Mesenchymal stem cell (in vitro differentiated cells and primary cell): ENCODE measurements around the gene APPBP2. TPM values are rescaled to one million over a fixed set of nuclear protein-coding genes. Genes with fewer than 3 reads are reported as not detected.
A peak's percentile ranks its signal among the peaks of the same experiment; 100 is the strongest.

Experiments used
- DNase-seq: peaks from one replicate; pipeline ENCODE4 v3.0.0-alpha.2; 2013
- H2AFZ ChIP-seq: one replicate; pipeline ENCODE4 v1.6.1; 2013; ENCODE audit warnings: low read depth, mild to moderate bottlenecking, control low read depth, inconsistent platforms, low read length, moderate library complexity
- H2AK5ac ChIP-seq: 2 replicates; pipeline ENCODE4 v1.6.1; 2013; ENCODE audit warnings: low read length, moderate library complexity, mild to moderate bottlenecking, inconsistent platforms; ENCODE audit not compliant: severe bottlenecking
- H2BK120ac ChIP-seq: one replicate; pipeline ENCODE4 v1.6.1; 2013; ENCODE audit warnings: low read depth, mild to moderate bottlenecking, inconsistent platforms, low read length, moderate library complexity
- H2BK12ac ChIP-seq, 2 experiments: one replicate each; pipeline ENCODE4 v1.6.1; 2013; ENCODE audit warnings: inconsistent platforms in 2 of 2, low read length in 2 of 2, mild to moderate bottlenecking in 2 of 2, moderate library complexity in 2 of 2, control low read depth in 1 of 2
- H2BK15ac ChIP-seq: one replicate; pipeline ENCODE4 v1.6.1; 2013; ENCODE audit warnings: mild to moderate bottlenecking, low read depth, inconsistent platforms; ENCODE audit not compliant: poor library complexity, severe bottlenecking
- H2BK5ac ChIP-seq: 2 replicates; pipeline ENCODE4 v1.6.1; 2013; ENCODE audit warnings: low read depth, mild to moderate bottlenecking, low read length, control low read depth, inconsistent platforms; ENCODE audit not compliant: poor library complexity, severe bottlenecking
- H3K14ac ChIP-seq, 2 experiments: one replicate each; pipeline ENCODE4 v1.6.1; 2013; ENCODE audit warnings: inconsistent platforms in 2 of 2, low read length in 2 of 2, control low read depth in 1 of 2, mild to moderate bottlenecking in 1 of 2, moderate library complexity in 1 of 2
- H3K18ac ChIP-seq, 2 experiments: one replicate each; pipeline ENCODE4 v1.6.1; 2013; ENCODE audit warnings: inconsistent platforms in 2 of 2, low read length in 2 of 2, control low read depth in 1 of 2, low read depth in 1 of 2, mild to moderate bottlenecking in 1 of 2
- H3K23ac ChIP-seq, 2 experiments: one replicate each; pipeline ENCODE4 v1.6.1; 2013; ENCODE audit warnings: inconsistent platforms in 2 of 2, low read length in 2 of 2, mild to moderate bottlenecking in 2 of 2, moderate library complexity in 2 of 2, control low read depth in 1 of 2
- H3K27ac ChIP-seq: 2 replicates; pipeline ENCODE4 v1.5.1; 2013; ENCODE audit warnings: mild to moderate bottlenecking, moderate library complexity, low read length, control low read depth, inconsistent platforms; ENCODE audit not compliant: poor library complexity, severe bottlenecking
- H3K27me3 ChIP-seq, 2 experiments: 2 replicates each; pipeline versions ENCODE4 v1.6.1 to v1.7.0; 2013; ENCODE audit warnings: low read length in 2 of 2, mild to moderate bottlenecking in 2 of 2, moderate library complexity in 2 of 2, control low read depth in 1 of 2, inconsistent platforms in 1 of 2; ENCODE audit not compliant: control insufficient read depth in 1 of 2, insufficient read depth in 1 of 2
- H3K36me3 ChIP-seq, 2 experiments: 2 replicates each; pipeline versions ENCODE4 v1.6.1 to v1.7.0; 2013; ENCODE audit warnings: low read length in 2 of 2, control low read depth in 1 of 2, inconsistent platforms in 1 of 2, low read depth in 1 of 2, mild to moderate bottlenecking in 1 of 2; ENCODE audit not compliant: insufficient read depth in 2 of 2, control insufficient read depth in 1 of 2
- H3K4ac ChIP-seq, 2 experiments: one replicate each; pipeline ENCODE4 v1.6.1; 2013; ENCODE audit warnings: inconsistent platforms in 2 of 2, low read length in 2 of 2, mild to moderate bottlenecking in 2 of 2, moderate library complexity in 2 of 2, control low read depth in 1 of 2, low read depth in 1 of 2
- H3K4me1 ChIP-seq: 2 replicates; pipeline ENCODE4 v1.6.1; 2013; ENCODE audit warnings: low read depth, low read length, control low read depth; ENCODE audit not compliant: control insufficient read depth, insufficient read depth
- H3K4me2 ChIP-seq: 2 replicates; pipeline ENCODE4 v1.6.1; 2013; ENCODE audit warnings: low read length, mild to moderate bottlenecking, inconsistent platforms; ENCODE audit not compliant: poor library complexity, severe bottlenecking
- H3K4me3 ChIP-seq, 2 experiments: 2 replicates each; pipeline versions ENCODE4 v1.5.1 to v1.7.0; 2013; ENCODE audit warnings: low read length in 2 of 2, mild to moderate bottlenecking in 2 of 2, control low read depth in 1 of 2, low read depth in 1 of 2; ENCODE audit not compliant: insufficient read depth in 1 of 2
- H3K79me1 ChIP-seq: replicated peaks from 2 replicates; pipeline ENCODE4 v1.6.1; 2013; ENCODE audit warnings: mild to moderate bottlenecking, control low read depth, low read length, inconsistent platforms; ENCODE audit not compliant: poor library complexity, severe bottlenecking
- H3K9ac ChIP-seq: 2 replicates; pipeline ENCODE4 v1.7.0; 2013; ENCODE audit warnings: mild to moderate bottlenecking, low read length, moderate library complexity
- H3K9me3 ChIP-seq: 2 replicates; pipeline ENCODE4 v1.7.0; 2013; ENCODE audit warnings: mild to moderate bottlenecking, low read length; ENCODE audit not compliant: control insufficient read depth
- H4K8ac ChIP-seq: one replicate; pipeline ENCODE4 v1.6.1; 2013; ENCODE audit warnings: inconsistent platforms, mild to moderate bottlenecking, low read length, moderate library complexity
- H4K91ac ChIP-seq: one replicate; pipeline ENCODE4 v1.6.1; 2013; ENCODE audit warnings: mild to moderate bottlenecking, low read length, inconsistent platforms
- whole genome bisulfite sequencing: methylation state at CpG from one replicate; pipeline ENCODE4 v1.1.7; 2013; ENCODE audit warnings: mixed read lengths; 5-methylcytosine and 5-hydroxymethylcytosine counted together
- small RNA-seq: library from polyadenylated mRNA; stranded (forward); fragments of <200 nt; extraction: miRNeasy Mini kit (QIAGEN cat#:217004); gene quantifications from one replicate; pipeline ENCODE3, GENCODE V24; 2013; ENCODE audit warnings: low read depth

APPBP2 gene

DNA sequence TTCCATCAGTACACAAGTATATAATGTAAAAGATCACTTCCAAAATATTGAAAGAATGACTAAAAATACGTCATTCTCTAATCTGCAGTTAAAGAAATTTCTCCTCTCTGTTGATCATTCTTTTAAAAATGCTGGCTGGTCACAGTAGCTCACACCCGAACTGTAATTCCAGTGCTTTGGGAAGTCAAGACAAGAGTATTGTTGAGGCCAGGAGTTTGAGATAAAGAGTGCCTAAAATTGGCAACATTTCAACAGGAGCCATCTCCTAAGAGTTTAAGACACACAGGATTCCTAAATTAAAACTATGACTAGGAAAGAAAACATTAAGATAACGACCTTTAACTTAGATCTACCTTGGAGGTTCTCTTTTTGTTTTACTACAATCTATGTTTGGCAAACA is 129.6 kb downstream of the APPBP2 start:
- H2BK15ac ChIP-seq, result no peak overlapping the region
- H3K9ac ChIP-seq, result no peak overlapping the region
- no peak overlapping the region for H4K8ac ChIP-seq
- no peak overlapping the region for H2AFZ ChIP-seq
- H2BK12ac ChIP-seq, result no peak overlapping the region
- no peak overlapping the region for H2BK5ac ChIP-seq
- peaks cover 1% of the 10 kb centered on the region for H3K4me1 ChIP-seq
- H2AK5ac ChIP-seq, result no peak overlapping the region
- H3K79me1 ChIP-seq, result peaks cover 4% of the 10 kb centered on the region
- no peak overlapping the region for H2BK120ac ChIP-seq
- H3K9me3 ChIP-seq, result no peaks in the 10 kb centered on the region
- no peak overlapping the region for H3K27ac ChIP-seq
- no peak for DNase-seq
- no peak overlapping the region for H4K91ac ChIP-seq
- WGBS, result 90% methylated on average over 2 of the region's 3 CpGs
- H3K18ac ChIP-seq, result no peak overlapping the region
- H3K23ac ChIP-seq, result no peak overlapping the region
- H3K36me3 ChIP-seq, result no peaks in the 10 kb centered on the region
- no peak overlapping the region for H3K14ac ChIP-seq
- no peak overlapping the region for H3K4ac ChIP-seq
- H3K27me3 ChIP-seq, result no peaks in the 10 kb centered on the region
- H3K4me3 ChIP-seq, result no peak overlapping the region
- no peak overlapping the region for H3K4me2 ChIP-seq

GRCh38 chr17:60395508-60396065 is 130.5 kb downstream of the APPBP2 start:
- no peak overlapping the region for H3K4me3 ChIP-seq
- WGBS, result no CpG with 5 or more reads among the region's 4 CpGs
- no peak overlapping the region for H2AFZ ChIP-seq
- H3K23ac ChIP-seq, result no peak overlapping the region
- no peak overlapping the region for H3K4me2 ChIP-seq
- DNase-seq, result no peak
- H3K14ac ChIP-seq, result no peak overlapping the region
- H3K9me3 ChIP-seq, result no peaks in the 10 kb centered on the region
- no peak overlapping the region for H3K18ac ChIP-seq
- peaks cover 1% of the 10 kb centered on the region for H3K4me1 ChIP-seq
- H3K27ac ChIP-seq, result no peak overlapping the region
- H3K9ac ChIP-seq, result no peak overlapping the region
- no peak overlapping the region for H2BK5ac ChIP-seq
- H2AK5ac ChIP-seq, result no peak overlapping the region
- no peak overlapping the region for H2BK12ac ChIP-seq
- no peaks in the 10 kb centered on the region for H3K36me3 ChIP-seq
- no peaks in the 10 kb centered on the region for H3K27me3 ChIP-seq
- no peak overlapping the region for H4K91ac ChIP-seq
- H2BK120ac ChIP-seq, result no peak overlapping the region
- no peak overlapping the region for H2BK15ac ChIP-seq
- H3K4ac ChIP-seq, result no peak overlapping the region
- peaks cover 5% of the 10 kb centered on the region for H3K79me1 ChIP-seq
- H4K8ac ChIP-seq, result no peak overlapping the region

DNA sequence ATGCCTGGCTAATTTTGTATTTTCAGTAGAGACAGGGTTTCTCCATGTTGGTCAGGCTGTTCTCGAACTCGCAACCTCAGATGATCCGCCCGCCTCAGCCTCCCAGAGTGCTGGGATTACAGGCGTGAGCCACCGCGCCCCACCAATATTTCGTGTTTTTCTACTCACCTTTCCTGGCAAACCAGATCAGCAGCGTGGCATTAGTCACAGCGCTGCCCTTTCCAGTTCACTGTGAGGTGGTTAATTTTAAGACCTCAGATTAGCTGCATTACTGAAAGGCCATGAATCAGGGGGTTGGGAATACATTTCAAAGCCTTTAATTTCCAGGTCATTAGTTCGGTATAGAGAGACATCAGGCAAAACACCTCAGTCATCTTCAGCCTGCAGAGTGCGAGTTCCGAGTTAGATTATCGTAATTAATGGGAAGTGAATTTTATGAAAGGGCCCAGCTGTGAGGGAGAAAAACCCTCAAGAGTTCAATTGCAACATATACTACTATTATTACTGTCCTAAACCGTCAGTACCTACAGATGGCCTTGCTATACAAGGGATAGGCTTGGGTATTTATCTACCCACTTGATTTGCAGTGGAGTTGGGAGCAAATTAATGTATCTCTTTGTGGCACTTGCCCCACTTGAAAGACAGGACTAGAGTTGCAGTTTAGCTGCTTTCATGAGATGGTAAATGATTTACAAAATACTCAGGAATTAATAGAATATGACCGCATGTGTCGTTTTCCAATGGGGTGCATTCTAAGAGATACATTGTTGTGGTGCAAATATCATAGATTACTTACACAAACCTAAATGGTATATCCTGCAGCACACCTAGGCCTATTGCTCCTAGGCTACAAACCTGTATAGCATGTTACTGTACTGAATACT is 132.0 kb downstream of the APPBP2 start:
- no peak overlapping the region for H2AFZ ChIP-seq
- H3K27me3 ChIP-seq, result no peaks in the 10 kb centered on the region
- no peak overlapping the region for H3K4me2 ChIP-seq
- H3K4me3 ChIP-seq, result no peak overlapping the region
- H3K23ac ChIP-seq, result no peak overlapping the region
- peak overlapping the region; percentile 56 for H4K91ac ChIP-seq
- no peak overlapping the region for H2BK5ac ChIP-seq
- WGBS, result 96% methylated on average over 11 of the region's 17 CpGs
- H3K79me1 ChIP-seq, result peaks cover 5% of the 10 kb centered on the region
- peak overlapping the region; percentile 3 for H2BK120ac ChIP-seq
- peaks cover 1% of the 10 kb centered on the region for H3K4me1 ChIP-seq
- no peaks in the 10 kb centered on the region for H3K36me3 ChIP-seq
- H3K9ac ChIP-seq, result no peak overlapping the region
- no peak overlapping the region for H2BK15ac ChIP-seq
- no peak overlapping the region for H3K4ac ChIP-seq
- no peaks in the 10 kb centered on the region for H3K9me3 ChIP-seq
- no peak overlapping the region for H4K8ac ChIP-seq
- no peak overlapping the region for H2AK5ac ChIP-seq
- H3K18ac ChIP-seq, result no peak overlapping the region
- no peak overlapping the region for H3K27ac ChIP-seq
- peak overlapping the region in 1 of 2 experiments; percentile 73 for H2BK12ac ChIP-seq
- no peak for DNase-seq
- H3K14ac ChIP-seq, result no peak overlapping the region

Small RNA genes lying within 50 kb of the gene (small RNA-seq; reads per million reads assigned to genes)
- gene AC011921.2, result not detected
